ENCODE measurements around the gene VPS29. TPM values are rescaled to one million over a fixed set of nuclear protein-coding genes. Genes with fewer than 3 reads are reported as not detected.

The VPS29 gene
- 107 TPM for total RNA-seq

GRCh38 chr12:110501752-110502738, at the start of gene VPS29, which contains the start of gene RAD9B:
VPS29 (minus strand) TSS chr12:110502111; CDS start chr12:110502051, 60 bp downstream.
RAD9B (plus strand) TSS chr12:110502331; CDS start chr12:110502338, 7 bp downstream.

GRCh38 chr12:110468214-110469048, 33.5 kb downstream of the VPS29 start, which contains the start of the genes FAM216A and GPN3:
FAM216A (plus strand) TSS chr12:110468845; CDS start chr12:110468876, 31 bp downstream.
GPN3 (minus strand) TSS chr12:110468257; CDS start chr12:110468203, 54 bp downstream.

GRCh38 chr12:110449799-110450497, 52.0 kb downstream of the VPS29 start, which contains the start of gene ARPC3:
ARPC3 (minus strand) TSS chr12:110450337; CDS start chr12:110450260, 77 bp downstream.

Other genes starting within 250 kb of the VPS29 start
- 192 TPM for gene ATP2A2, start 220.9 kb downstream of the VPS29 start, total RNA-seq
- gene ANAPC7, start 98.4 kb downstream of the VPS29 start, total RNA-seq: 67.0 TPM
- gene ARPC3, start 51.8 kb downstream of the VPS29 start, total RNA-seq: 195 TPM
- 16.1 TPM for gene GPN3, start 33.9 kb downstream of the VPS29 start, total RNA-seq
- 16.7 TPM for gene FAM216A, start 33.3 kb downstream of the VPS29 start, total RNA-seq
- gene RAD9B, start 220 bp upstream of the VPS29 start, total RNA-seq: 1.9 TPM
- 16.7 TPM for gene PPTC7, start 81.2 kb upstream of the VPS29 start, total RNA-seq
- 49.9 TPM for gene TCTN1, start 112.0 kb upstream of the VPS29 start, total RNA-seq
- gene HVCN1, start 187.0 kb upstream of the VPS29 start, total RNA-seq: 6.8 TPM
- 220 TPM for gene PPP1CC, start 240.8 kb upstream of the VPS29 start, total RNA-seq